ENCODE results near the gene PIK3R4.

PIK3R4 gene

GRCh38 chr3:130739848-130740247, 6.8 kb downstream of the PIK3R4 start:
- DNase-seq, result no peak

GRCh38 chr3:130738241-130738640, 8.4 kb downstream of the PIK3R4 start:
- no peak for DNase-seq

- no peak for DNase-seq
These were observed 9.0 kb downstream of the PIK3R4 start for GRCh38 chr3:130737622-130738021.

GRCh38 chr3:130733236-130733875, 13.3 kb downstream of the PIK3R4 start:
- DNase-seq, result no peak

- DNase-seq, result no peak
These were observed 14.1 kb downstream of the PIK3R4 start for GRCh38 chr3:130732501-130732900.

- DNase-seq, result no peak
These were observed 14.8 kb downstream of the PIK3R4 start for GRCh38 chr3:130731817-130732216.

- no peak for DNase-seq
These were observed 17.5 kb downstream of the PIK3R4 start for GRCh38 chr3:130729154-130729553.

DNA sequence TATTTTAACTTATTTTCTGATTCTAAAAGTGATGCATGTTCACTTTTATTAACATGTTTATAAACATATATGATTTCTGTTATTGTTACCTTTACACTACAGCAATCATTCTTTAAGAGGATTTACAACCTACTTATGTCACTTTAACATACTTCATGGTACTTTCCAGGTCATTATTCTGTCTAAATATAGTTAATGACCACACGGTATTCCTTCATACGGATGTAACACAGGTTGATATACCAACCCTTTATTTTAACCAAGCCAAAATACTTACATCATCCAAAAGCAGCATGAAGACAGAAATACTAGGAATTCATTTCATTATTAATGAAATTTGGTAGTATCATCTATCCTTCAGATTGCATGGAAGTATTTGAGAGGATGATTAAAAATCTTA, 18.6 kb downstream of the PIK3R4 start:
- DNase-seq, result no peak

DNA sequence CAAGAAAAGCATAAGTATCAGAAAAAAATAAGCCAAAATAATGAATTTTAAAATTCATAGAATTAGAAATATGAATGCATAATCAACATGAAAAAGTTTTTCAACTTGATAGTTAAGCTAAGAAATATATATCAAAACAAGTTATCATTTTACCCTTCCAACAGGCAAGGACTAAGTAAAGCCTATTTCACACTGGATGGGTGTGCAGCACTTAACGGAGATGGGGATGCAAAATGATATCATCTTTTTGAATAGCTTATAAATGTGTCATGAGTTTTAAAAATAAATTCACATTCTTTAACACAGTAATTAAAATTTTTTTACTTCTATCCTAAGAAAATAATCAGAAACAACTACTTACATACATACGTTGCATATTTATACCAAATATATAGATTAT, 20.9 kb downstream of the PIK3R4 start:
- DNase-seq, result no peak

DNA sequence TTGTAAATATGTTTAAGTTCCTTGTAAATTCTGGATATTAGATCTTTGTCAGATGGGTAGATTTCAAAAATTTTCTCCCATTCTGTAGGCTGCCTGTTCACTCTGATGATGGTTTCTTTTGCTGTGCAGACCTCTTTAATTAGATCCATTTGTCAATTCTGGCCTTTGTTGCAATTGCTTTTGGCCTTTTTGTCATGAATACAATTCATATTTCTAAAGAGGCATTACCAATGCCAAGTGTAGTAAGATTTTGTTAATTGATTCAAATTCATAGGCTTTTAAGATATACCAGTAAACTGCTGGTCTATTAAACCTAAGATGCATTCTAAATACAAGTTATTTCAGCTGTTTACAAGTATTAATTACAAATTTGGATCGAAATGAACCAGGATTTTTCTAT, 31.0 kb downstream of the PIK3R4 start:
- DNase-seq, result no peak

DNA sequence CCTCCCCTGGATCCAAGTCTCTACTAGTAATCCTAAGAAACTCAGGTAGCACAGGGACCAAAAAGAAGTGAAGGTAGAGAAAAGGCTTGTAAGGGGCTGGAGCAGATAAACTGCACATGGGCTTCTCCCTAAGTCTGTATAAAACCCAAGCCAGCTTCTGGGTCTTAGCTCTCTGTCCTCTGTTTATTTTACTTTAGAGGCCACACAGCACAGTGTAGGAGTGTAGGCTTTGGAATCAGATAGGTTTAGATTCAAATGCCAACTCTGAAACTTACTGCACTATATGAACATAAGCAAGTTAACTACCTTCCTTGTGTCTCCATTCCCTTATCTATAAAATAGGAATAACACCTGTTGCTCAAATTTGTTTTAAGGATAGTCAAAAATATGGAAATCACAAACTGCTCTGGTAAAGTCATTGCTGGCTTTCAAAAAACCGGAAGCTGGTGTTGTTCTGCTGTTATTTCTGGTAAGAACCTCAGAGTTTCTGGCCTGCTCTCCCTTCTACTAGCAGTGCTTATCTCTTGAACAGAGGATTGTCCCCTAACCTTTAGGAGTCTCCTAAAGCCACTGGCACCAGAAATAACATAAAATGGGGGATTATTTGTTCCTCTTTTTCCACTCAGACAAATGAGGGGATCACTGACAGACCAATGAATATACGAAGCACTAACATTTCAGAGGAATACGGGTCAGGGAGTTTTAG, 33.8 kb downstream of the PIK3R4 start:
- no peak for DNase-seq

DNA sequence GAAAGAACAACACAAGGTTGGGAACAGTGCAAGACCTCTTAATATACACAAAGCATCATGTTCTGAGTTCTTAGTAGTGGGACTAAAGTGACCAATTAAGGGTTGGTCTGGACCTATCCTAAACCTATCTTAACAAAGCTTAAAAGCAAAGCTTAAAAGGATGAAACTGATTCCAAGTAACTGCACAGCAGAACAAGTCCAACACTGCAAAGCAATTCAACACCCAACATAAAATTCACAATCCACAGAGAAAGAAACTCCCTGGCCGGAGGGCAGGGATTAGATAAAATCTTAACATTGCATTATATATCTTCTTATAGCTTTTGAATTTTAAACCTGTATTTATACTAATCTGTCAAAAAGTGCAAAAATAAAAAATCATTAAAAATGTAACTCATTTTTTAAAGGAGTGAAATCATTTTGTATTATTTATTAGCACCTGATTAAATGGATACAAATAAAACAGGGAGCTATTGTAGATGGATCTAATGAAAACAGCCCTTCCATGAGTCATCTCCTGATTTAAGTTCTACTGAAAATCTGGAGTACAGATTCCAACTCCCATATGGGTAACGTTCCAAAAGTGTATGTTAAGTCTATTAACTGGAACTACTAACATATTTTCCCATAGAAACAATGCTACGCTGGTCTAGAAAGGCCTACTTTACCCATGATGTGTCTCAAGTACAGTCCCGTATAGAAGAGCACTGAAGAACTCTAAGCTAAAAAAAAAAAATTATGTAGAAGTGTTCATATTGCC, 34.9 kb downstream of the PIK3R4 start:
- DNase-seq, result no peak

- no peak for DNase-seq
These were observed 37.0 kb downstream of the PIK3R4 start for GRCh38 chr3:130709671-130710070.

GRCh38 chr3:130707902-130708601, 38.6 kb downstream of the PIK3R4 start:
- no peak for DNase-seq

- no peak for DNase-seq
These were observed 41.1 kb downstream of the PIK3R4 start for GRCh38 chr3:130705501-130705900.

DNA sequence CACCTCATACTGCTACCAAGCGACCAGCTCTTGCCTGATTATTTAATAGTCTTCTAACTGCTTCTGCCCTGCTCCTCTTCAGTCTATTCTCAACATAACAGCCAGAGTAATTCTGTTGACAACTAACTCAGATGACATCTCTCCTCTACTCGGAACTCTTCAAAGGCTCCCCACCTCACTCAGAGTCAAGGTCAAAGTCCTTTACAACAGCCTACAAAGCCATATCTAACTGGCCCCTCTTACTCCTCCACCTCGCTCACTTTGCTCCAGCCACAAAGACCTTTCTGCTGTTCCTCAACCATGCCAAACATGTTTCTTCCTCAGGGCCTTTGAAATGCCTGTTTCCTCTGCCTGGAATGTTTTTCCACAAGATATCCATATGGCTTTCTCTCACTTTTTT, 43.6 kb downstream of the PIK3R4 start:
- no peak for DNase-seq

- no peak for DNase-seq
These were observed 46.1 kb downstream of the PIK3R4 start for GRCh38 chr3:130700541-130700940.

DNA sequence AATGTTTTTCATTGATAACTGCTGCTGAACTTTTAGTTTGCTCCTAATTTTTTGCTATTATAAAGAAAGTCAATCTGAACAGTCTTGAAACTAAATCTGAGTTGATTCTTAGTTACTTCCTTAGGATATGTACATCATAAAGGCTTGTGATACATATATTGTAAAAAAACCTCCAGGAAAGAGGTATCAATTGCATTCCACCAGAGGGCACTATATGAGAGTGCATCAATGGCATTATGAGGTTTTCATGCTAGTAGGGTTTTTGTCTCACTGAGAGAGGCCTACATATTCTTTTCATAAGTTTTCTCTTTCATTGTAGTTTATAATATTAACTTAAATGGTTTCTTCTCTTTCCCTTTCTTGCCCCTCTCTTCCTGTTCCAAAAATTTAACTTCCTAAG, 46.9 kb downstream of the PIK3R4 start:
- no peak for DNase-seq

DNA sequence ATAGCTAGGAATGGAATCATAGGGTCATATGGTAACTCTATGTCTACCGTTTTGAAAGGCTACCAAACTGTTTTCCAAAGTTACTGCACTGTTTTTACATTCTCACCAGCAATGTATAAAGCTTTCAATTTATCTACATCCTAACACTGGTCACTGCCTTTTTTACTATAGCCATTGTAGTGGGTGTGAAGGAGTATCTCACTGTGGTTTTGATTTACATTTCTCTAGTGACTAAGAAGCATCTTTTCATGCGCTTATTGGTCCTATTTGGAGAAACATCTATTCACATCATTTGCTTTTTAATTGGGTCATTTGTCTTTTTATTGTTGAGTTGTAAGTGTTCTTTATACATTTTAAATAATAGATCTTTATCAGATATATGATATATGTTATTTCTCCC, 53.3 kb downstream of the PIK3R4 start:
- DNase-seq, result no peak

GRCh38 chr3:130692455-130692854, 54.2 kb downstream of the PIK3R4 start:
- DNase-seq, result no peak

DNA sequence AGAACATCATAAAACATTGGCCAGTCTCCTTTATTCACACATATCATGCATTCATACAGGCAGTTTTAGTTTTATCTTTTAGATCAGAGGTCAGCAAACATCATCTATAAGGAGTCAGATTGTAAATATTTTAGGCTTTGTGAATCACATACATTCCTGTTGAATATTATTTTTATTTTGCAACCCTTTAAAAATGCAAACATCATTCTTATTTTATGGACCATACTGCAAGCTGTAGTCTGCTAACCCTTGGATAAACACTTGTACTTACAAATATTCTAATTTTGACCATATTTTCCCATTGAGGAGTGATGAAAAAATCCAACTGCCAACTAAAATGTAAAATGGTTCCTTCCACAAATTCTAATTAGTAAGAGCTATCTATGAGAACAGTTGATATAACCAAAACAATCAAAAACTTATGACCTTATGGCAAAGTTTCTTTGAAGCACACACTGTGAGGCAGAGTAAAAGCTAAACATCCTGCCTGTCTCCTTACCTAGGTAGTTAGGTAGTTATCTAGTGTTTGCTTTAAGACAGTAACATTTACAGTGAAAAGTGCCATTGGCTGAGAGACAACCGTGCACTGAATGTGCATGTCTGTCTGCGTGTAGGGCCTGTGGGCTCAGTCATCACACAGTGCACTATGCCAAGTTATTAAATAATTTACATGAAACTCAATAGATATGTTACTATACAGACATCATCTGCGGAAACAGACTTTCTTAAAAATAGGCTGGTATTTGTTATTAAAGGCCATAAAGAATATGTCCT, 57.7 kb downstream of the PIK3R4 start:
- DNase-seq, result no peak

DNA sequence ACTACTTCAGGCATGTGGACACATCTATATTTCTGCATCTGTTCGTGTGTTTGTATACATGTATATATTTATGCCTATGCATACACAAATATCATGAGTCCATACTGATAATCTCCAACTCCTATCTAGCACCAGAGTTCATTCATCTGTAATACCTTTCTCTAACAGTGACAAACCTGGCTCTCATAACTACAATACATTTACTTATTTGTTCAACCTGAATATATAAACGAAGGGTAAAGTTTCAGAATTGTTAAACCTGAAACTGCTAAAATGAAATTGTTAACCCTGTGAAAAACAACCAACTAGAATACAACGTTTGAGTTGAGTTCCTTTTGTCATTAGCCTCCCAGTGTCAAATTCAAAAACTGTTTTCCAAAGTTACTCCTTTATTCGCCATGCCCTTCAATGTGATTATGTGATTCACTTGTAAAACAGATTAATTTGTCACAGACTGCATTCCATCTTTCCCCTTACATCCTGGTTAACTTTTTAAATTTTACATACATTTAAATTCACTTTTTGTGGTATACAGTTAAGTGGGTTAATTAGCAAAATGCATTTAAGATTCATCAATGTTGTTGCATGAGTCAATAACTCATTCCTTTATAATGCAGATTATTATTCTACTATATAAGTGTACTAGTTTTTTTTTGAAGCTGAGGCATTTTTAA, 58.5 kb downstream of the PIK3R4 start:
- DNase-seq, result no peak

Data from NCI-H2029 treated with DMSO at 0.1 percent for 48 hours (cell line).